ENCODE measurements around the gene RTN4RL2.
A peak's percentile ranks its signal among the peaks of the same experiment; 100 is the strongest.

The RTN4RL2 gene

DNA sequence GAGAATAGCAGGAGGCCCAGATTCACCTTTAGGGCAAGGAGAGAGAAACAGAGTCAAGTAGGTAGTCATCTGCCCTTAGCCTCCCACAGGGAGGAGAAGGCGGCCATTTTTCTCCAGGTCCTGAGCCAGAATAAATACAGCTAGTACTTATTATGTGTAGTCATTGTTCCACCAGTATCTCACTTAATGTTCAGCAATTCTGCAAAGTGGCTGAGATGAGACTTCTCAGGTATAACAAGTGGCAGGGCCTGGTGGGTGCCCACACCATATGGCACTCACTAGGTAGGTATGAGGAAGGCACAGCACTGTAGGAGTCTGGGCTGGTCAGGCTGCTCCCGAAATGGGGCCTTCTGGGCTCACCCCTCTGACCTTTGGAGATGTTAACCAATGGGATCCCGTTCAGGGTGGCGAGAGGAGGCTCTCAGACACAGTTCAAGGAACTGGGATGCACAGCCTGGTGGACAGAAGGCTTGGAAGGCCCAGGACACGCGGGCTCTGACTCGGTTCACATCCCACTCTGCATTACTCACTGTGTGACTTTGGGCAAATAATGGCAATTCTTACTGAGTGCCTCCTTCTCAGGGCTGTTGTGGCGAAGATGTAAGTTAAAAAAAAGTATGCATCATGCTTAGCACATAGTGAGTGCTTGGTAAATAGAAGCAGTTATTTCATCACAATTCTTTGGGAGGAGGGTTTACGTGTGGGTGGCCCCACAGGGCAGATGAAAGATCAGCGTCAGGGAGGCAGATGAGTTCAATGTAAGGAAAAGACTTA is 25.1 kb downstream of the RTN4RL2 start:
- Histone ChIP-seq H4K5ac (ENCODE audit: low read length) (no peak overlapping the region), H3K79me1 (ENCODE audit: low read length) (no peaks in the 10 kb centered on the region), H2BK120ac (ENCODE audit: low read depth, low read length) (no peak overlapping the region), H3K18ac (ENCODE audit: low read length) (no peak overlapping the region), H3K79me2 (ENCODE audit: control insufficient read depth, insufficient read depth, low read length) (no peaks in the 10 kb centered on the region), H3K27me3 (ENCODE audit: insufficient read depth, low read length, poor library complexity) (peaks cover 3% of the 10 kb centered on the region), H3K27ac (ENCODE audit: low read depth, low read length) (no peak overlapping the region), H2BK15ac (replicated peaks; ENCODE audit: low read depth) (no peak overlapping the region), H3K23ac (ENCODE audit: low read length) (no peak overlapping the region), H2BK5ac (ENCODE audit: low read length) (no peak overlapping the region), H3K4me1 (ENCODE audit: control insufficient read depth, low read depth, low read length) (peaks cover 4% of the 10 kb centered on the region), H3K4me3 (ENCODE audit: low read length) (no peak overlapping the region), H3K9ac (ENCODE audit: low read length) (no peak overlapping the region), H3K56ac (ENCODE audit: low read length) (no peak overlapping the region), H3K36me3 (ENCODE audit: control insufficient read depth, insufficient read depth, low read length) (no peaks in the 10 kb centered on the region), H3K4me2 (ENCODE audit: low read length) (no peak overlapping the region), H2AK5ac (ENCODE audit: low read length) (no peak overlapping the region), H4K8ac (ENCODE audit: low read depth, low read length) (no peak overlapping the region), H3K4ac (ENCODE audit: low read depth, low read length) (no peak overlapping the region)
- no CpG with 5 or more reads among the region's 10 CpGs for WGBS (ENCODE audit: extremely low coverage, insufficient coverage, low lambda C conversion rate)
- DNase-seq = no peak

DNA sequence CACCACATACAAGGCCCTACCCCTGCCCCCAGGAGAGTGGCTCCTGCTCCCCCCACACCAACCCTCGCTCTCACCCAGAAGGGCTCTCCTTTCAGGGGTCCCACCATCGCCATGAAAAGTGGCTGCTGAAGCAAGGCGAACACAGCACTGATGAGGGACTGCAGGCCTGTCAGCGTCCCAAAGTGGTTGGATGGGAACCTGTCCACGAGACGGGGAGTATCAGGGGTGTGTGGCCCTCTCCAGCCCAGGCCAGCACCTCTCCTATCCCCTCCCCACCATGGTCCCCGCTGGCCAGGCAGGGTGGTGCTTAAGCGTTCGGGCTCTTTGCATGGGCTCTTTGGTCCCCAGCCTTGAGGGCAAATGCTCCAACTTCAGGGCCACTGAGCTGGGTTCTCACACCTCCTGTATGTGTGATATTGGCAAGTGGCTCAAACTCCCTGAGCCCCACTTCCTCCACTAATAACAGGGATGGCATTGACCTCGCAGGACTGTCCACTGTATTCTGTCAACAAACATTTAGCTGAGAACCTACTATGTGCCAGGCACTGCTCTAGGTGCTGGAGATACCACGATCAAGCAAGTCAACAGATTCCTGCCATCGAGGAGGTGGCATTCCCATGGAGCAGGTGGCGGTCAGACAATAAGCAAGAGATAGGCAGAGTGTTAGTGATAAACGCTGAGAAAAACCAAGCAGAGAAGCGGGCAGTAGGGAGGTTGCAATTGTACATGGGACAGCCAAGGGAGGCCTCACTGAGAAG is 26.9 kb downstream of the RTN4RL2 start:
- no CpG with 5 or more reads among the region's 15 CpGs for WGBS (ENCODE audit: extremely low coverage, insufficient coverage, low lambda C conversion rate)
- H3K36me3 ChIP-seq (ENCODE audit: control insufficient read depth, insufficient read depth, low read length) = no peaks in the 10 kb centered on the region
- H3K56ac ChIP-seq (ENCODE audit: low read length) = no peak overlapping the region
- H3K4me1 ChIP-seq (ENCODE audit: control insufficient read depth, low read depth, low read length) = peaks cover 4% of the 10 kb centered on the region
- no peak overlapping the region for H4K8ac ChIP-seq (ENCODE audit: low read depth, low read length)
- no peak overlapping the region for H2BK15ac ChIP-seq (replicated peaks; ENCODE audit: low read depth)
- no peak overlapping the region for H3K4me3 ChIP-seq (ENCODE audit: low read length)
- H3K4me2 ChIP-seq (ENCODE audit: low read length) = no peak overlapping the region
- no peak overlapping the region for H3K27ac ChIP-seq (ENCODE audit: low read depth, low read length)
- H3K9ac ChIP-seq (ENCODE audit: low read length) = no peak overlapping the region
- H2BK120ac ChIP-seq (ENCODE audit: low read depth, low read length) = no peak overlapping the region
- no peaks in the 10 kb centered on the region for H3K79me2 ChIP-seq (ENCODE audit: control insufficient read depth, insufficient read depth, low read length)
- H3K18ac ChIP-seq (ENCODE audit: low read length) = no peak overlapping the region
- no peak for DNase-seq
- no peak overlapping the region for H2BK5ac ChIP-seq (ENCODE audit: low read length)
- no peak overlapping the region for H3K4ac ChIP-seq (ENCODE audit: low read depth, low read length)
- no peak overlapping the region for H4K5ac ChIP-seq (ENCODE audit: low read length)
- no peak overlapping the region for H2AK5ac ChIP-seq (ENCODE audit: low read length)
- no peaks in the 10 kb centered on the region for H3K79me1 ChIP-seq (ENCODE audit: low read length)
- no peaks in the 10 kb centered on the region for H3K27me3 ChIP-seq (ENCODE audit: insufficient read depth, low read length, poor library complexity)
- H3K23ac ChIP-seq (ENCODE audit: low read length) = no peak overlapping the region

DNA sequence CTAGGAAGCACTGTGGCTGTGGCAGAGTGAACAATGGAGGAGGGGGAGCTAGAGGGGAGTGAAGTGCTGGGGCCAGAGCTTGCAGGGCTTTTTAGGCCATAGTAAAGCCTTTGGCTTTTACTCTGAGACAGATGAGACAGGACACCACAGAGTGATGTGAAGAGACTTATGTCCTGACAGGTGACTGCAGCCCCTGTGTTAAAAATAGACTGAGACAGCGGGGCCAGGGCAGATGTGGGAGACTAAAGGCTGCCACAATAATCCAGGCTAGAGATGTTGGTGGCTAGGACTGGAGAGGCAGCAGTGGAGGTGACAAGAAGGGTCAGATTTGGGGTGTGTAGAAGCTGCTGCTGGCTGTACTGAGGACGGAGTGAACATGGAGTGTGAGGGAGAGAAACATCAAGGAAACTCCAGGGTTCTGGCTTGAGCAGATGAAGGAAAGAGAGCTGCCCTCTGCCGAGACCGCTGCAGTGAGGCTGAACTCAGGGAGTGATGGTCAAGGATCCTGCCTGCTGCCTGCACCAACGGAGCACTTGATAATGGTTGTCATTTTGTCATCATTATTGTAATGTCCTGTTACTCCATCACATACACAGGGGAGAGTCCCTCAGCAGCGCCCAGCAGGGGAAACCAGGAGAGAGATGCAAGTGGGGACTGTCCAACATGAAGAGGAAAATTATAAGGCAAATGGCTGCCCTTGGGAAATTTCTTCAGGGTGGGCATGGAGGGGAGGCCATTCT is 27.8 kb downstream of the RTN4RL2 start:
- no peak overlapping the region for H4K8ac ChIP-seq (ENCODE audit: low read depth, low read length)

DNA sequence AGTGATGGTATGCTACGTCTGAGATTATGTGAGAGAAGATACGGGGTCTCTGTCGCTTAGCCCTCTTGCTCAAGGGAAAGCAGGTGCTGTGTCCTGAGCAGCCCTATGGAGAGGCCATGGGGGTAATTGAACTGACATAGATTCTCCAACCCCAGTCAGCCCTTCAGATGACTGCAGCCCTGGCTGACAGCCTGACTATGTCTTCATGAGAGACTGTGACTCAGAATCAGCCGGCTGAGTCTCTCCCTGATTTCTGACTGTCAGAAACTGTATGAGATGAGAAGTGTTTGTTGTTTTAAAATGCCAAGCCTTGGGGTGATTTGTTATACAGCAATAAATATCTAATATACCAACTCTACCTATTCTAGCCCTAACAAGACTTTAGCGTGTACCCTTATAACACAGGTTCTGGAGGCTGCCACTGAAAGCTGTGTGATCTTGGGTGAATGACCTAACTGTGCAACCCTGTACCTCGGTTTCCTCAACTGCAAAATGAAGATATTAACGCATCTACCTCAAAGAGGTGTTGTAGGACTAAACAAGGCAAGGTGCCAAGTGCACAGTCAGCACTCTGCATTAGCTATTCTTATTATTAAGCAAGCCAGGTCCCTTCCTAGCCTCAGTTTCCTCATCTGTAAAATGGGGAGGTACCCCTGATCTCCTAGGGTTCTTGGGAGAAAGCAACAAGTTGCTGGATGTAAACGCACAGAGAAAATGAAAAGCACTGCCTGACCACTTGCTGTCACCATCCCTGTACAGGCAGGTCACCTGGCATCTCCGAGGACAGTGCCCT is 30.3 kb downstream of the RTN4RL2 start:
- Histone ChIP-seq H3K4ac (ENCODE audit: low read depth, low read length) (no peak overlapping the region), H3K18ac (ENCODE audit: low read length) (no peak overlapping the region), H2BK5ac (ENCODE audit: low read length) (no peak overlapping the region), H3K56ac (ENCODE audit: low read length) (no peak overlapping the region), H4K5ac (ENCODE audit: low read length) (no peak overlapping the region), H3K79me1 (ENCODE audit: low read length) (no peaks in the 10 kb centered on the region), H3K4me3 (ENCODE audit: low read length) (no peak overlapping the region), H3K27me3 (ENCODE audit: insufficient read depth, low read length, poor library complexity) (no peaks in the 10 kb centered on the region), H2BK120ac (ENCODE audit: low read depth, low read length) (no peak overlapping the region), H3K4me2 (ENCODE audit: low read length) (no peak overlapping the region), H4K8ac (ENCODE audit: low read depth, low read length) (no peak overlapping the region), H3K79me2 (ENCODE audit: control insufficient read depth, insufficient read depth, low read length) (no peaks in the 10 kb centered on the region), H2BK15ac (replicated peaks; ENCODE audit: low read depth) (no peak overlapping the region), H3K36me3 (ENCODE audit: control insufficient read depth, insufficient read depth, low read length) (no peaks in the 10 kb centered on the region), H3K4me1 (ENCODE audit: control insufficient read depth, low read depth, low read length) (no peaks in the 10 kb centered on the region), H3K27ac (ENCODE audit: low read depth, low read length) (no peak overlapping the region), H2AK5ac (ENCODE audit: low read length) (no peak overlapping the region), H3K23ac (ENCODE audit: low read length) (no peak overlapping the region), H3K9ac (ENCODE audit: low read length) (no peak overlapping the region)
- DNase-seq = no peak
- no CpG with 5 or more reads among the region's 9 CpGs for WGBS (ENCODE audit: extremely low coverage, insufficient coverage, low lambda C conversion rate)

More for the DNA sequence above, 27.8 kb downstream of the RTN4RL2 start:
- Histone ChIP-seq H3K18ac (ENCODE audit: low read length) (no peak overlapping the region), H3K79me1 (ENCODE audit: low read length) (no peaks in the 10 kb centered on the region), H3K27ac (ENCODE audit: low read depth, low read length) (no peak overlapping the region), H3K4me2 (ENCODE audit: low read length) (no peak overlapping the region), H4K5ac (ENCODE audit: low read length) (no peak overlapping the region), H3K4me1 (ENCODE audit: control insufficient read depth, low read depth, low read length) (peaks cover 4% of the 10 kb centered on the region), H3K36me3 (ENCODE audit: control insufficient read depth, insufficient read depth, low read length) (no peaks in the 10 kb centered on the region), H3K9ac (ENCODE audit: low read length) (no peak overlapping the region), H3K56ac (ENCODE audit: low read length) (no peak overlapping the region), H3K79me2 (ENCODE audit: control insufficient read depth, insufficient read depth, low read length) (no peaks in the 10 kb centered on the region), H2BK15ac (replicated peaks; ENCODE audit: low read depth) (no peak overlapping the region), H3K23ac (ENCODE audit: low read length) (no peak overlapping the region), H2BK120ac (ENCODE audit: low read depth, low read length) (no peak overlapping the region), H3K4me3 (ENCODE audit: low read length) (no peak overlapping the region), H2AK5ac (ENCODE audit: low read length) (no peak overlapping the region), H3K4ac (ENCODE audit: low read depth, low read length) (no peak overlapping the region), H2BK5ac (ENCODE audit: low read length) (no peak overlapping the region), H3K27me3 (ENCODE audit: insufficient read depth, low read length, poor library complexity) (no peaks in the 10 kb centered on the region)
- no CpG with 5 or more reads among the region's 6 CpGs for WGBS (ENCODE audit: extremely low coverage, insufficient coverage, low lambda C conversion rate)
- no peak for DNase-seq

GRCh38 chr11:57491371-57492061 is 31.2 kb downstream of the RTN4RL2 start:
- H2BK15ac ChIP-seq (replicated peaks; ENCODE audit: low read depth) = no peak overlapping the region
- no peak overlapping the region for H4K8ac ChIP-seq (ENCODE audit: low read depth, low read length)
- no peaks in the 10 kb centered on the region for H3K79me2 ChIP-seq (ENCODE audit: control insufficient read depth, insufficient read depth, low read length)
- H2BK120ac ChIP-seq (ENCODE audit: low read depth, low read length) = no peak overlapping the region
- no peak overlapping the region for H4K5ac ChIP-seq (ENCODE audit: low read length)
- no peak overlapping the region for H3K4me2 ChIP-seq (ENCODE audit: low read length)
- H3K36me3 ChIP-seq (ENCODE audit: control insufficient read depth, insufficient read depth, low read length) = no peaks in the 10 kb centered on the region
- H2BK5ac ChIP-seq (ENCODE audit: low read length) = no peak overlapping the region
- WGBS (ENCODE audit: extremely low coverage, insufficient coverage, low lambda C conversion rate) = no CpG with 5 or more reads among the region's 11 CpGs
- no peak overlapping the region for H3K9ac ChIP-seq (ENCODE audit: low read length)
- no peaks in the 10 kb centered on the region for H3K79me1 ChIP-seq (ENCODE audit: low read length)
- peak; percentile 75 for DNase-seq
- no peak overlapping the region for H3K23ac ChIP-seq (ENCODE audit: low read length)
- peaks cover 2% of the 10 kb centered on the region for H3K4me1 ChIP-seq (ENCODE audit: control insufficient read depth, low read depth, low read length)
- no peak overlapping the region for H3K56ac ChIP-seq (ENCODE audit: low read length)
- H2AK5ac ChIP-seq (ENCODE audit: low read length) = no peak overlapping the region
- no peak overlapping the region for H3K4ac ChIP-seq (ENCODE audit: low read depth, low read length)
- no peak overlapping the region for H3K27ac ChIP-seq (ENCODE audit: low read depth, low read length)
- H3K27me3 ChIP-seq (ENCODE audit: insufficient read depth, low read length, poor library complexity) = no peaks in the 10 kb centered on the region
- H3K4me3 ChIP-seq (ENCODE audit: low read length) = no peak overlapping the region
- no peak overlapping the region for H3K18ac ChIP-seq (ENCODE audit: low read length)
